Left ventricle myocardium superior (tissue), 1 donor: ENCODE data around the gene LYRM2. TPM values are rescaled to one million over a fixed set of nuclear protein-coding genes. Genes with fewer than 3 reads are reported as not detected.

Experiments used
- ATAC-seq: fragments of 200-7000 bp; cut with Tn5 transposase; one replicate; pipeline ENCODE4 v1.9.1; 2020; ENCODE audit warnings: mild to moderate bottlenecking, moderate library complexity
- DNase-seq: peaks from one replicate; pipeline ENCODE4 v3.0.0-alpha.2; 2020
- intact Hi-C: fragments of 100-400 bp; cut with micrococcal nuclease; formaldehyde crosslinking; loops from one replicate; pipeline ENCODE4 v1.11.0; 2022
- total RNA-seq: library from RNA; stranded (reverse); fragmentation: NEBNext Ultra II Directional; extraction: Animal tissue kit (Norgen Biotek cat#: 25700); gene quantifications from one replicate; pipeline ENCODE4 v1.2.1, GENCODE V29; 2021
- donor health status: DM: no; HTN: yes; CAD: no; lungs with severe emphysema.

LYRM2 gene
- total RNA-seq, 1 donor from 2014 or later: 30.7 TPM

GRCh38 chr6:89566008-89566800 is 72.3 kb downstream of the LYRM2 start:
- intact Hi-C loops: no loop called here
- DNase-seq: no peak
- ATAC-seq: no peak

- ATAC-seq (peak; percentile 45), DNase-seq (no peak)
- intact Hi-C loops: no loop called here
Observed at GRCh38 chr6:89564752-89565427, 73.7 kb downstream of the LYRM2 start.

- ATAC-seq (no peak), DNase-seq (no peak)
- intact Hi-C loops: no loop called here
Observed at GRCh38 chr6:89563866-89564265, 74.7 kb downstream of the LYRM2 start.

GRCh38 chr6:89562093-89562973 is 76.2 kb downstream of the LYRM2 start:
- ATAC-seq (peak; percentile 65), DNase-seq (no peak)
- intact Hi-C loops: no loop called here

- DNase-seq: no peak
- intact Hi-C loops: no loop called here
- no peak for ATAC-seq
Observed at GRCh38 chr6:89559487-89559886, 79.1 kb downstream of the LYRM2 start.

GRCh38 chr6:89555806-89556205 is 82.7 kb downstream of the LYRM2 start:
- intact Hi-C loops: no loop called here
- DNase-seq (no peak), ATAC-seq (no peak)

GRCh38 chr6:89555031-89555430 is 83.5 kb downstream of the LYRM2 start:
- DNase-seq (no peak), ATAC-seq (no peak)
- intact Hi-C loops: no loop called here

- no peak for DNase-seq
- intact Hi-C loops: no loop called here
- ATAC-seq: no peak
Observed at GRCh38 chr6:89554106-89554505, 84.4 kb downstream of the LYRM2 start.

- DNase-seq (no peak), ATAC-seq (no peak)
- intact Hi-C loops: no loop called here
Observed at GRCh38 chr6:89553431-89553830, 85.1 kb downstream of the LYRM2 start.

GRCh38 chr6:89547281-89547680 is 91.3 kb downstream of the LYRM2 start:
- ATAC-seq (no peak), DNase-seq (no peak)
- intact Hi-C loops: no loop called here

GRCh38 chr6:89542866-89543265 is 95.7 kb downstream of the LYRM2 start:
- intact Hi-C loops: no loop called here
- ATAC-seq: no peak
- no peak for DNase-seq

- DNase-seq (no peak), ATAC-seq (no peak)
- intact Hi-C loops: no loop called here
Observed at GRCh38 chr6:89542081-89542857, 96.3 kb downstream of the LYRM2 start.

GRCh38 chr6:89539779-89540178 is 98.8 kb downstream of the LYRM2 start:
- ATAC-seq (no peak), DNase-seq (no peak)
- intact Hi-C loops: no loop called here

GRCh38 chr6:89536231-89536630 is 102.3 kb downstream of the LYRM2 start:
- intact Hi-C loops: no loop called here
- DNase-seq (no peak), ATAC-seq (no peak)

- intact Hi-C loops: no loop called here
- ATAC-seq (peak; percentile 94), DNase-seq (peak; percentile 69)
Observed at GRCh38 chr6:89530982-89531381, 107.6 kb downstream of the LYRM2 start.

- ATAC-seq (no peak), DNase-seq (no peak)
- intact Hi-C loops: no loop called here
Observed at GRCh38 chr6:89528866-89529265, 109.7 kb downstream of the LYRM2 start.

- DNase-seq (no peak), ATAC-seq (no peak)
- intact Hi-C loops: no loop called here
Observed at GRCh38 chr6:89527634-89528033, 110.9 kb downstream of the LYRM2 start.

- ATAC-seq: no peak
- DNase-seq: no peak
- intact Hi-C loops: no loop called here
Observed at GRCh38 chr6:89526563-89526869, 112.0 kb downstream of the LYRM2 start.

- DNase-seq: no peak
- ATAC-seq: peak; percentile 50
- intact Hi-C loops: no loop called here
Observed at GRCh38 chr6:89525786-89526562, 112.6 kb downstream of the LYRM2 start.
